Measurements from ENCODE around the gene RIN1. TPM values are rescaled to one million over a fixed set of nuclear protein-coding genes. Genes with fewer than 3 reads are reported as not detected.

The RIN1 gene
- total RNA-seq, 1 donor from 2014 or later: 1.1 TPM

GRCh38 chr11:66285250-66285947 lies 50.8 kb downstream of the RIN1 start:
- no peak overlapping the region for H3K27ac Mint-ChIP-seq
- peaks cover 6% of the 10 kb centered on the region for H3K27me3 Mint-ChIP-seq
- H3K9me3 Mint-ChIP-seq: no peaks in the 10 kb centered on the region
- DNase-seq: no peak
- H3K36me3 Mint-ChIP-seq (ENCODE audit: low read depth): peaks cover 4% of the 10 kb centered on the region
- intact Hi-C loops (cut with micrococcal nuclease): no loop called here
- H3K4me1 Mint-ChIP-seq: peaks cover 36% of the 10 kb centered on the region
- H3K4me3 Mint-ChIP-seq: no peak overlapping the region

- H3K27ac Mint-ChIP-seq: no peak overlapping the region
- H3K36me3 Mint-ChIP-seq (ENCODE audit: low read depth): peaks cover 4% of the 10 kb centered on the region
- no peak for DNase-seq
- H3K4me1 Mint-ChIP-seq: peaks cover 28% of the 10 kb centered on the region
- H3K27me3 Mint-ChIP-seq: peaks cover 4% of the 10 kb centered on the region
- no peak overlapping the region for H3K4me3 Mint-ChIP-seq
- intact Hi-C loops (cut with micrococcal nuclease): no loop called here
- no peaks in the 10 kb centered on the region for H3K9me3 Mint-ChIP-seq
These were observed 51.6 kb downstream of the RIN1 start for GRCh38 chr11:66284526-66285078.

- H3K27me3 Mint-ChIP-seq: peaks cover 7% of the 10 kb centered on the region
- peaks cover 30% of the 10 kb centered on the region for H3K4me1 Mint-ChIP-seq
- H3K36me3 Mint-ChIP-seq (ENCODE audit: low read depth): peaks cover 2% of the 10 kb centered on the region
- no peak for DNase-seq
- H3K9me3 Mint-ChIP-seq: no peaks in the 10 kb centered on the region
- peak overlapping the region; percentile 53 for H3K27ac Mint-ChIP-seq
- intact Hi-C loops (cut with micrococcal nuclease): no loop called here
- no peak overlapping the region for H3K4me3 Mint-ChIP-seq
These were observed 52.7 kb downstream of the RIN1 start for GRCh38 chr11:66283461-66284105.

- DNase-seq: peak; percentile 100
- Mint-ChIP-seq H3K4me3 (no peak overlapping the region), H3K9me3 (no peaks in the 10 kb centered on the region), H3K4me1 (peaks cover 27% of the 10 kb centered on the region), H3K36me3 (ENCODE audit: low read depth) (peaks cover 2% of the 10 kb centered on the region), H3K27ac (peak overlapping the region; percentile 53), H3K27me3 (peaks cover 7% of the 10 kb centered on the region)
- intact Hi-C loops (cut with micrococcal nuclease): loop anchor here (1.0 kb wide), 2 partner anchors 15 to 60 kb away; no protein-coding TSS in a partner anchor
These were observed 53.5 kb downstream of the RIN1 start for GRCh38 chr11:66282468-66283455.

Other genes starting within 250 kb of the RIN1 start
- 56.6 and 57.0 TPM in 2 replicates for gene KLC2, start 78.7 kb downstream of the RIN1 start, total RNA-seq
- gene RAB1B, start 67.8 kb downstream of the RIN1 start, total RNA-seq: 117 and 123 TPM in 2 replicates
- gene CNIH2, start 58.3 kb downstream of the RIN1 start, total RNA-seq: 1.0 and 2.7 TPM in 2 replicates
- gene YIF1A, start 47.3 kb downstream of the RIN1 start, total RNA-seq: 108 and 119 TPM in 2 replicates
- gene TMEM151A, start 44.5 kb downstream of the RIN1 start, total RNA-seq: not detected in 2 replicates
- not detected in 2 replicates for gene CD248, start 19.4 kb downstream of the RIN1 start, total RNA-seq
- gene BRMS1, start 8.7 kb upstream of the RIN1 start, total RNA-seq: 55.6 and 58.4 TPM in 2 replicates
- gene B4GAT1, start 11.2 kb upstream of the RIN1 start, total RNA-seq: 10.8 and 11.1 TPM in 2 replicates
- 17.4 and 18.9 TPM in 2 replicates for gene SLC29A2, start 35.3 kb upstream of the RIN1 start, total RNA-seq
- gene NPAS4, start 84.6 kb upstream of the RIN1 start, total RNA-seq: 0.09 TPM in 1 of 2 replicates, not detected in the other
- 102 TPM in 2 replicates for gene MRPL11, start 102.4 kb upstream of the RIN1 start, total RNA-seq
- 16.1 and 18.3 TPM in 2 replicates for gene PELI3, start 130.5 kb upstream of the RIN1 start, total RNA-seq
- gene DPP3, start 144.0 kb upstream of the RIN1 start, total RNA-seq: 97.1 and 106 TPM in 2 replicates
- gene BBS1, start 174.2 kb upstream of the RIN1 start, total RNA-seq: 17.6 and 18.3 TPM in 2 replicates
- gene ZDHHC24, start 209.6 kb upstream of the RIN1 start, total RNA-seq: 12.2 and 13.9 TPM in 2 replicates
- gene ACTN3, start 210.5 kb upstream of the RIN1 start, total RNA-seq: 0.07 TPM in 2 replicates
- gene CTSF, start 232.2 kb upstream of the RIN1 start, total RNA-seq: 0.68 and 1.2 TPM in 2 replicates